Measurements from ENCODE around the gene CFHR5. TPM values are rescaled to one million over a fixed set of nuclear protein-coding genes. Genes with fewer than 3 reads are reported as not detected.

Gene CFHR5
- total RNA-seq, 1 donor from 2014 or later, result not detected

GRCh38 chr1:197003132-197003531 lies 25.8 kb downstream of the CFHR5 start:
- TF ChIP-seq, protein P1, sequence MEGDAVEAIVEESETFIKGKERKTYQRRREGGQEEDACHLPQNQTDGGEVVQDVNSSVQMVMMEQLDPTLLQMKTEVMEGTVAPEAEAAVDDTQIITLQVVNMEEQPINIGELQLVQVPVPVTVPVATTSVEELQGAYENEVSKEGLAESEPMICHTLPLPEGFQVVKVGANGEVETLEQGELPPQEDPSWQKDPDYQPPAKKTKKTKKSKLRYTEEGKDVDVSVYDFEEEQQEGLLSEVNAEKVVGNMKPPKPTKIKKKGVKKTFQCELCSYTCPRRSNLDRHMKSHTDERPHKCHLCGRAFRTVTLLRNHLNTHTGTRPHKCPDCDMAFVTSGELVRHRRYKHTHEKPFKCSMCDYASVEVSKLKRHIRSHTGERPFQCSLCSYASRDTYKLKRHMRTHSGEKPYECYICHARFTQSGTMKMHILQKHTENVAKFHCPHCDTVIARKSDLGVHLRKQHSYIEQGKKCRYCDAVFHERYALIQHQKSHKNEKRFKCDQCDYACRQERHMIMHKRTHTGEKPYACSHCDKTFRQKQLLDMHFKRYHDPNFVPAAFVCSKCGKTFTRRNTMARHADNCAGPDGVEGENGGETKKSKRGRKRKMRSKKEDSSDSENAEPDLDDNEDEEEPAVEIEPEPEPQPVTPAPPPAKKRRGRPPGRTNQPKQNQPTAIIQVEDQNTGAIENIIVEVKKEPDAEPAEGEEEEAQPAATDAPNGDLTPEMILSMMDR (IDR thresholded peaks at IDR 0.05; ENCODE audit: unreplicated experiment), result no peak
- no peak for DNase-seq (ENCODE audit: low spot score)
- Mint-ChIP-seq H3K9me3 (ENCODE audit: unreplicated experiment) (no peaks in the 10 kb centered on the region), H3K36me3 (ENCODE audit: low read depth, unreplicated experiment) (no peaks in the 10 kb centered on the region), H3K4me1 (ENCODE audit: unreplicated experiment) (no peaks in the 10 kb centered on the region), H3K4me3 (ENCODE audit: unreplicated experiment) (no peak overlapping the region), H3K27ac (ENCODE audit: unreplicated experiment) (no peak overlapping the region), H3K27me3 (ENCODE audit: unreplicated experiment) (no peaks in the 10 kb centered on the region)

DNA sequence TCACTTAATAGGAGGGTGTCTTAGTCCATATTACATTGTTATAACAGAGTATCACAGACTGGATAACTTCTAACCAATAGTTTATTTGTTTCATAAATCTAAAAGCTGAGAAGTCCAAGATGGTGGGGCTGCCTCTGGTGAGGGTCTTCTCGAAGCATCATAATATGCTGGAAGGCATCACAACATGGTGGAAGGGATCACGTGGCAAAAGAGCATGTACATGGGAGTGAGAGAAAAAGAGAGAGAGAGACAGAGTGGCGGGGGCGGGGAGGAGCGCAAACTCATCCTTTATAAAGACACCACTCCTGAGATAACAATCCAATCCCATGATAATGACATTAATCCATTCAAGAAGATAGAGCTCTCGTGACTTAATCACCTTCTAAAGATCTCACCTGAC lies 31.5 kb downstream of the CFHR5 start:
- no peaks in the 10 kb centered on the region for H3K36me3 Mint-ChIP-seq (ENCODE audit: low read depth, unreplicated experiment)
- peaks cover 2% of the 10 kb centered on the region for H3K27me3 Mint-ChIP-seq (ENCODE audit: unreplicated experiment)
- no peak for DNase-seq (ENCODE audit: low spot score)
- H3K4me3 Mint-ChIP-seq (ENCODE audit: unreplicated experiment), result no peak overlapping the region
- no peak overlapping the region for H3K27ac Mint-ChIP-seq (ENCODE audit: unreplicated experiment)
- TF ChIP-seq, protein P1 (IDR thresholded peaks at IDR 0.05; ENCODE audit: unreplicated experiment), result no peak
- no peaks in the 10 kb centered on the region for H3K9me3 Mint-ChIP-seq (ENCODE audit: unreplicated experiment)
- no peaks in the 10 kb centered on the region for H3K4me1 Mint-ChIP-seq (ENCODE audit: unreplicated experiment)

DNA sequence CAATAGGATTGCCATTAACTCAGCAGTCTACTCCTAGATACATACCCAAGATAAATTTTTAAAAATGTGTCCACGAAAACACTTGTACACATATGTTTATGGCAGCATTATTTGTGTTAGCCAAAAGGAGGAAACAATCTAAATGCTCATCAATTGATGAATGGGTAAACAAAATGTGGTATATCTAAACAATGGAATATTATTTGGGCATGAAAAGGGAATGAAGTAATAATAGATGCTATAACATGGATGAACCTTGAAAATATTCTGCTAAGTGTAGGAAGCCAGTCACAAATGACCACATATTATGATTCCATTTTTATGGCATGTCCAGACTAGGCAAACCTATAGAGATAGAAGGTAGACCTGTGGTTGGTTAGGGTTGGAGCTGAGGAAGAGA lies 34.3 kb downstream of the CFHR5 start:
- Mint-ChIP-seq H3K4me1 (ENCODE audit: unreplicated experiment) (no peaks in the 10 kb centered on the region), H3K4me3 (ENCODE audit: unreplicated experiment) (no peak overlapping the region), H3K36me3 (ENCODE audit: low read depth, unreplicated experiment) (no peaks in the 10 kb centered on the region), H3K9me3 (ENCODE audit: unreplicated experiment) (no peaks in the 10 kb centered on the region), H3K27me3 (ENCODE audit: unreplicated experiment) (peaks cover 2% of the 10 kb centered on the region), H3K27ac (ENCODE audit: unreplicated experiment) (no peak overlapping the region)
- TF ChIP-seq, protein P1 (IDR thresholded peaks at IDR 0.05; ENCODE audit: unreplicated experiment), result no peak
- DNase-seq (ENCODE audit: low spot score), result no peak

DNA sequence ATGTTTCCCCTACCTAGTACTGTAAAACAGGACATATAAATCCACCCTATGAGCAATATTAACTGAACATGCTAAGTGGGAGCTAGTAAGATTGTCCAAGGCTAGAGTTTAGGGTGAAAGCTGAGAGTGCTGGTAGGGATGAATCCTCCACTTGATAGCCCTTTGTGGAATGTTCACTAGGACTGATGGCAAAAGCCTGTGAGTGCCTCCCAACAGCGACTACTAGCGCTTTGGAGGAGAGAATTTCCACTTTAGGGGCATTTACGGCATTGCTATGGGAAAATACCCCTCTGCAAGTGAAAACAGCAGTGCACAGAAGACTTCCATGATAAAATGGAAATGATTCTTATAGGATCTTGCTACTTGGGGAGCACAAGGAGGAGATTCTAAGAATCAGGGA lies 35.9 kb downstream of the CFHR5 start:
- H3K9me3 Mint-ChIP-seq (ENCODE audit: unreplicated experiment), result no peaks in the 10 kb centered on the region
- H3K4me3 Mint-ChIP-seq (ENCODE audit: unreplicated experiment), result no peak overlapping the region
- no peak overlapping the region for H3K27ac Mint-ChIP-seq (ENCODE audit: unreplicated experiment)
- DNase-seq (ENCODE audit: low spot score), result no peak
- H3K27me3 Mint-ChIP-seq (ENCODE audit: unreplicated experiment), result peaks cover 2% of the 10 kb centered on the region
- H3K4me1 Mint-ChIP-seq (ENCODE audit: unreplicated experiment), result no peaks in the 10 kb centered on the region
- TF ChIP-seq, protein P1 (IDR thresholded peaks at IDR 0.05; ENCODE audit: unreplicated experiment), result no peak
- no peaks in the 10 kb centered on the region for H3K36me3 Mint-ChIP-seq (ENCODE audit: low read depth, unreplicated experiment)

GRCh38 chr1:197016751-197017150 lies 39.4 kb downstream of the CFHR5 start:
- TF ChIP-seq, protein P1 (IDR thresholded peaks at IDR 0.05; ENCODE audit: unreplicated experiment), result no peak
- Mint-ChIP-seq H3K4me1 (ENCODE audit: unreplicated experiment) (no peaks in the 10 kb centered on the region), H3K36me3 (ENCODE audit: low read depth, unreplicated experiment) (no peaks in the 10 kb centered on the region), H3K27ac (ENCODE audit: unreplicated experiment) (no peak overlapping the region), H3K9me3 (ENCODE audit: unreplicated experiment) (no peaks in the 10 kb centered on the region), H3K27me3 (ENCODE audit: unreplicated experiment) (no peaks in the 10 kb centered on the region), H3K4me3 (ENCODE audit: unreplicated experiment) (no peak overlapping the region)
- no peak for DNase-seq (ENCODE audit: low spot score)

Data from endothelial cell (in vitro differentiated cells).